HCT116 (cell line): ENCODE measurements around the gene NR1H4. TPM values are rescaled to one million over a fixed set of nuclear protein-coding genes. Genes with fewer than 3 reads are reported as not detected.

ENCODE experiments used
- ATAC-seq: fragments of 200-7000 bp; cut with Tn5 transposase; 2 replicates; pipeline ENCODE4 v1.9.1; 2020; ENCODE audit warnings: mild to moderate bottlenecking, moderate library complexity
- BruUV-seq: library from RNA; stranded (reverse); fragments of 400-500 nt; replicated peaks from 2 replicates; lab custom pipeline; 2021; lab: Mats Ljungman, UMichigan
- CTCF ChIA-PET: fragments of 300-600 bp; sonication (Branson Sonifier 250); formaldehyde crosslinking; loops from one replicate; lab custom pipeline; 2021; ENCODE audit warnings: antibody characterized with exemption; lab: Charles Lee
- POLR2A ChIA-PET: fragments of 300-600, 350-600 bp; sonication (Branson Sonifier 250); formaldehyde crosslinking; loops from one replicate; lab custom pipeline; 2021; ENCODE audit warnings: antibody characterized with exemption; lab: Charles Lee
- RAD21 ChIA-PET, 2 experiments: fragments of 300-600 bp; sonication (Branson Sonifier 250); formaldehyde crosslinking; loops; one replicate each; lab custom pipeline; 2023; ENCODE audit warnings: low total read pairs in 2 of 2; ENCODE audit not compliant: uncharacterized antibody in 2 of 2, unreplicated experiment in 2 of 2, low non-redundant PET in 1 of 2; lab: Charles Lee
- DNase-seq: peaks from one replicate; pipeline ENCODE4 v3.0.0-alpha.2; 2010; ENCODE audit warnings: low read depth, low spot score
- H2AFZ ChIP-seq: fragments of 200-600 bp; shearing (Covaris generic), sonication (generic); 2 replicates; pipeline ENCODE4 v1.6.1; 2017; ENCODE audit warnings: low read depth, mixed run types, mixed read lengths, antibody characterized with exemption, low read length; ENCODE audit not compliant: poor library complexity, severe bottlenecking
- H3K27ac ChIP-seq: 2 replicates; pipeline ENCODE4 v1.5.1; 2012; ENCODE audit warnings: low read depth, low read length
- H3K27me3 ChIP-seq: fragments of 200-600 bp; sonication (generic); 2 replicates; pipeline ENCODE4 v1.6.1; 2016; ENCODE audit warnings: mixed run types, low read length, mixed read lengths; ENCODE audit not compliant: insufficient read depth
- H3K36me3 ChIP-seq, 2 experiments: fragments of 200-500 bp in 1 of 2; fragments of 200-600 bp in 1 of 2; sonication (Bioruptor generic) in 1 of 2; sonication (generic) in 1 of 2; 2 replicates each; pipeline versions ENCODE4 v1.5.1 to v1.6.1; 2014 to 2016; ENCODE audit warnings: low read length in 2 of 2, inconsistent platforms in 1 of 2, mixed read lengths in 1 of 2, mixed run types in 1 of 2; ENCODE audit not compliant: insufficient read depth in 2 of 2, control insufficient read depth in 1 of 2
- H3K4me1 ChIP-seq, 2 experiments: fragments of 200-600 bp in 1 of 2; sonication (generic) in 1 of 2; 2 replicates each; pipeline versions ENCODE4 v1.5.1 to v1.6.1; 2012 to 2017; ENCODE audit warnings: low read length in 2 of 2, inconsistent platforms in 1 of 2, mild to moderate bottlenecking in 1 of 2, mixed read lengths in 1 of 2, mixed run types in 1 of 2, moderate library complexity in 1 of 2; ENCODE audit not compliant: insufficient read depth in 2 of 2, control insufficient read depth in 1 of 2
- H3K4me2 ChIP-seq: fragments of 200-600 bp; sonication (generic); 2 replicates; pipeline ENCODE4 v1.6.1; 2017; ENCODE audit warnings: mixed run types, low read length, mixed read lengths
- H3K4me3 ChIP-seq, 2 experiments: fragments of 200-600 bp in 1 of 2; sonication (generic) in 1 of 2; replicated peaks in 1 of 2; 2 replicates each; pipeline ENCODE4 v1.5.1; 2011 to 2016; ENCODE audit warnings: low read length in 2 of 2, control low read depth in 1 of 2, low read depth in 1 of 2, mild to moderate bottlenecking in 1 of 2, mixed read lengths in 1 of 2, mixed run types in 1 of 2
- H3K79me2 ChIP-seq: fragments of 200-600 bp; sonication (generic); 2 replicates; pipeline ENCODE4 v1.6.1; 2017; ENCODE audit warnings: mild to moderate bottlenecking, mixed run types, low read length, moderate library complexity, mixed read lengths; ENCODE audit not compliant: insufficient read depth
- H3K9ac ChIP-seq: fragments of 200-600 bp; sonication (generic); 2 replicates; pipeline ENCODE4 v1.6.1; 2016; ENCODE audit warnings: low read length, mixed read lengths
- H3K9me2 ChIP-seq: fragments of 200-600 bp; sonication (generic), shearing (Covaris generic); 2 replicates; pipeline ENCODE4 v1.6.1; 2017; ENCODE audit warnings: mixed run types, mild to moderate bottlenecking, moderate library complexity; ENCODE audit not compliant: insufficient read depth
- H3K9me3 ChIP-seq, 2 experiments: fragments of 200-500 bp in 1 of 2; fragments of 200-600 bp in 1 of 2; sonication (Bioruptor generic) in 1 of 2; sonication (generic) in 1 of 2; 2 replicates each; pipeline ENCODE4 v1.6.1; 2014 to 2017; ENCODE audit warnings: low read length in 2 of 2, mixed read lengths in 2 of 2, inconsistent platforms in 1 of 2, low read depth in 1 of 2, mild to moderate bottlenecking in 1 of 2, mixed run types in 1 of 2, moderate library complexity in 1 of 2; ENCODE audit not compliant: control insufficient read depth in 1 of 2, insufficient read depth in 1 of 2
- H4K20me1 ChIP-seq: fragments of 200-600 bp; sonication (generic), shearing (Covaris generic); 2 replicates; pipeline ENCODE4 v1.6.1; 2017; ENCODE audit warnings: mixed run types, mild to moderate bottlenecking, moderate library complexity; ENCODE audit not compliant: insufficient read depth
- EZH2 ChIP-seq: fragments of 200-600 bp; sonication (generic); IDR thresholded peaks from 2 replicates; pipeline ENCODE4 v1.6.1; 2017; ENCODE audit warnings: antibody characterized with exemption, mixed run types
- FOSL1 ChIP-seq: IDR thresholded peaks from 2 replicates; pipeline ENCODE4 v1.6.1; 2012; ENCODE audit warnings: low read depth
- MAX ChIP-seq: IDR thresholded peaks from 2 replicates; pipeline ENCODE4 v1.6.1; 2012
- SRF ChIP-seq: IDR thresholded peaks from 2 replicates; pipeline ENCODE4 v1.6.1; 2012; ENCODE audit warnings: low read depth
- ZNF274 ChIP-seq: fragments of 200-500 bp; sonication (Bioruptor generic); IDR thresholded peaks from 2 replicates; pipeline ENCODE4 v1.6.1; 2014; ENCODE audit warnings: mild to moderate bottlenecking, low read depth, low read length, inconsistent platforms
- intact Hi-C: fragments of 100-400 bp; cut with micrococcal nuclease; formaldehyde crosslinking; loops from 2 replicates; pipeline ENCODE4 v1.10.0; 2022
- total RNA-seq: library from RNA; stranded (reverse); gene quantifications from one replicate; pipeline ENCODE4 v1.2.1, GENCODE V29; 2021; ENCODE audit not compliant: unreplicated experiment
- TF ChIP-seq, protein P1 (sequence below): IDR thresholded peaks from 2 replicates; pipeline ENCODE4 v1.6.1; 2012

Gene NR1H4
- total RNA-seq, 1 experiment from 2014 or later, result not detected

DNA sequence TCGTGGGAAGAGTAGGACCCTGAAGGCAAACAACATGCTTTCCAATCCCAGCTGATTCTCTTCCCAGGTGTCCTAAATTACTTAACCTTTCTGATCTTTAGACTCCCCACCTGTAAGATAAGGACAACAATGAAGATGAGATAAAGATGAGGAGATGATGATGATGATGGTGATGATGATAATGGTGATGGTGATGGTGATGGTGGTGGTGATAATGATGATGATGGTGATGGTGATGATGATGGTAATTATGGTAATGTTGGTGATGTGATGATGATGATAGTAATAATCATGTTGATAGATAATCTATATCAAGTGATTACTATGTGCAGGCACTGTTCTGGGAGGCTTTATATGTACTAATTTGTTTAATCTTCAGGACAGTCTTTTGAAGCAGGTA is 48.3 kb downstream of the NR1H4 start:
- POLR2A ChIA-PET, result no interaction called here
- no peak for DNase-seq
- no peak overlapping the region for H2AFZ ChIP-seq
- no peak overlapping the region for H3K4me3 ChIP-seq
- H3K27ac ChIP-seq, result no peak overlapping the region
- no peaks in the 10 kb centered on the region for H3K4me1 ChIP-seq
- H3K9ac ChIP-seq, result no peak overlapping the region
- no TSS peak for BruUV-seq
- H3K9me2 ChIP-seq, result no peaks in the 10 kb centered on the region
- RAD21 ChIA-PET, result no interaction called here
- H3K36me3 ChIP-seq, result no peaks in the 10 kb centered on the region
- no peak for TF ChIP-seq ZNF274
- no peak for TF ChIP-seq MAX
- TF ChIP-seq, protein P1, sequence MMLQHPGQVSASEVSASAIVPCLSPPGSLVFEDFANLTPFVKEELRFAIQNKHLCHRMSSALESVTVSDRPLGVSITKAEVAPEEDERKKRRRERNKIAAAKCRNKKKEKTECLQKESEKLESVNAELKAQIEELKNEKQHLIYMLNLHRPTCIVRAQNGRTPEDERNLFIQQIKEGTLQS, result no peak
- no peak for TF ChIP-seq FOSL1
- no peak for TF ChIP-seq EZH2
- TF ChIP-seq, all 23 proteins: peak for 0
- Histone ChIP-seq H4K20me1 (no peaks in the 10 kb centered on the region), H3K4me2 (no peak overlapping the region), H3K9me3 (no peaks in the 10 kb centered on the region), H3K27me3 (peaks cover 25% of the 10 kb centered on the region), H3K79me2 (no peaks in the 10 kb centered on the region)
- CTCF ChIA-PET, result no interaction called here
- ATAC-seq, result no peak
- intact Hi-C loops, result no loop called here

DNA sequence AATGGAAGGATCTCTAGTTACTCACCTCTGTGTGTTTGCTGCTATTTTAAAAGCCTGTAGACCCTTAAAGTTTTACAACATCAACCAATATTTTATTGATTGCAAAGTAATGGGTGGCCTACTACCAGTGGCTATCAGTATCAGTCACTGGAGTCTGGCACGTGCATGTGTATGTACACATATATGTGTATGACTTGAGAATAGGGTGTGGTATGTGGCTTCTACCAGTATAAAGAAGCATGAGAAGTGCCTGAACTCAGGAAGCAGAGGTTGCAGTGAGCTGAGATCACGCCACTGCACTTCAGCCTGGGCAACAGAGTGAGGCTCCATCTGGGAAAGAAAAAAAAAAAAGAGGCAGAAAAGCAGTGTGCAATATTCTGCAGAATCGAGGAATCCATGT is 54.4 kb downstream of the NR1H4 start:
- ATAC-seq (no peak), DNase-seq (no peak)
- no peaks in the 10 kb centered on the region for H3K9me2 ChIP-seq
- no peak overlapping the region for H3K27ac ChIP-seq
- no peak overlapping the region for H3K9ac ChIP-seq
- peaks cover 59% of the 10 kb centered on the region for H3K27me3 ChIP-seq
- H3K36me3 ChIP-seq, result no peaks in the 10 kb centered on the region
- no peaks in the 10 kb centered on the region for H4K20me1 ChIP-seq
- no peak overlapping the region for H3K4me2 ChIP-seq
- no peaks in the 10 kb centered on the region for H3K4me1 ChIP-seq
- no peak overlapping the region for H3K4me3 ChIP-seq
- CTCF ChIA-PET, result no interaction called here
- intact Hi-C loops, result no loop called here
- no peaks in the 10 kb centered on the region for H3K79me2 ChIP-seq
- no TSS peak for BruUV-seq
- RAD21 ChIA-PET, result no interaction called here
- POLR2A ChIA-PET, result no interaction called here
- TF ChIP-seq MAX (no peak), SRF (no peak)
- TF ChIP-seq, all 23 proteins: peak for 0
- Histone ChIP-seq H3K9me3 (no peaks in the 10 kb centered on the region), H2AFZ (no peak overlapping the region)
